ENCODE results near the gene OVCA2. TPM values are rescaled to one million over a fixed set of nuclear protein-coding genes. Genes with fewer than 3 reads are reported as not detected.
"Not testable (repeated sequence)": the region's sequence is repeated elsewhere in the genome, so short reads cannot be mapped to it uniquely, and the experiment has no call there.

The OVCA2 gene
- total and polyA plus RNA-seq, 4 donors = 16.1 to 30.6 (median 23.7) TPM

- Histone ChIP-seq H3K9ac (ENCODE audit: low read depth in 1 of 2, low read length in 2 of 2) (no peak overlapping the region), H3K27me3 (ENCODE audit: control insufficient read depth in 4 of 4, insufficient read depth in 4 of 4, low read length in 3 of 4) (no peaks in the 10 kb centered on the region), H3K36me3 (ENCODE audit: control insufficient read depth in 4 of 4, insufficient read depth in 3 of 4, low read depth in 1 of 4, low read length in 3 of 4) (no peaks in the 10 kb centered on the region), H3K9me3 (ENCODE audit: control insufficient read depth in 4 of 4, low read length in 3 of 4) (no peaks in the 10 kb centered on the region), H3K27ac (ENCODE audit: low read depth in 1 of 2, low read length in 2 of 2) (no peak overlapping the region), H3K4me3 (ENCODE audit: low read depth in 1 of 3, low read length in 3 of 3) (no peak overlapping the region), H3K4me1 (ENCODE audit: control insufficient read depth in 4 of 4, insufficient read depth in 4 of 4, low read length in 3 of 4) (peaks cover 16 to 70% (median 33%) of the 10 kb centered on the region in 4 donors)
- 95% methylated on average over 4 of the region's 4 CpGs for WGBS
- DNase-seq (ENCODE audit: low spot score) = no peak
- no peak for TF ChIP-seq ATF3 (IDR thresholded peaks at IDR 0.05)
- no peak for TF ChIP-seq TAF1 (conservative IDR thresholded peaks at IDR 0.05)
- no peak for TF ChIP-seq SP1 (IDR thresholded peaks at IDR 0.05)
- TF ChIP-seq MAX (IDR thresholded peaks at IDR 0.05) = no peak
- no peak for TF ChIP-seq HNF4G (IDR thresholded peaks at IDR 0.05)
These were observed 29.3 kb upstream of the OVCA2 start for GRCh38 chr17:2012499-2012898.

GRCh38 chr17:2013220-2013993 is 28.4 kb upstream of the OVCA2 start:
- 97% methylated on average over 6 of the region's 6 CpGs for WGBS
- H3K27ac ChIP-seq (ENCODE audit: low read depth in 1 of 2, low read length in 2 of 2) = not testable (repeated sequence)

GRCh38 chr17:2013994-2014317 is 27.9 kb upstream of the OVCA2 start:
- H3K36me3 ChIP-seq (ENCODE audit: control insufficient read depth in 4 of 4, insufficient read depth in 3 of 4, low read depth in 1 of 4, low read length in 3 of 4) = no peaks in the 10 kb centered on the region
- no peak for DNase-seq (ENCODE audit: low spot score)
- peaks cover 12 to 75% (median 38%) of the 10 kb centered on the region in 4 donors for H3K4me1 ChIP-seq (ENCODE audit: control insufficient read depth in 4 of 4, insufficient read depth in 4 of 4, low read length in 3 of 4)
- no peaks in the 10 kb centered on the region for H3K9me3 ChIP-seq (ENCODE audit: control insufficient read depth in 4 of 4, low read length in 3 of 4)
- no peak overlapping the region for H3K4me3 ChIP-seq (ENCODE audit: low read depth in 1 of 3, low read length in 3 of 3)
- TF ChIP-seq YY1 (IDR thresholded peaks at IDR 0.05) = peak; percentile 21
- peak in 1 of 2 donors; percentile 71 for TF ChIP-seq RXRA (IDR thresholded peaks at IDR 0.05)
- TF ChIP-seq HNF4A (conservative IDR thresholded peaks at IDR 0.05) = peak in 1 of 2 donors; percentile 33
- TF ChIP-seq EGR1 (IDR thresholded peaks at IDR 0.05; ENCODE audit: low read depth in 2 of 2) = no peak
- H3K27me3 ChIP-seq (ENCODE audit: control insufficient read depth in 4 of 4, insufficient read depth in 4 of 4, low read length in 3 of 4) = no peaks in the 10 kb centered on the region
- no peak overlapping the region for H3K9ac ChIP-seq (ENCODE audit: low read depth in 1 of 2, low read length in 2 of 2)
- H3K27ac ChIP-seq (ENCODE audit: low read depth in 1 of 2, low read length in 2 of 2) = no peak overlapping the region
- 98% methylated on average over 1 of the region's 1 CpG for WGBS

More at GRCh38 chr17:2013220-2013993, 28.4 kb upstream of the OVCA2 start:
- H3K4me1 ChIP-seq (ENCODE audit: control insufficient read depth in 4 of 4, insufficient read depth in 4 of 4, low read length in 3 of 4) = peaks cover 12 to 72% (median 36%) of the 10 kb centered on the region in 4 donors
- H3K27me3 ChIP-seq (ENCODE audit: control insufficient read depth in 4 of 4, insufficient read depth in 4 of 4, low read length in 3 of 4); DNase-seq (ENCODE audit: low spot score); H3K9me3 ChIP-seq (ENCODE audit: control insufficient read depth in 4 of 4, low read length in 3 of 4); H3K4me3 ChIP-seq (ENCODE audit: low read depth in 1 of 3, low read length in 3 of 3); H3K9ac ChIP-seq (ENCODE audit: low read depth in 1 of 2, low read length in 2 of 2); H3K36me3 ChIP-seq (ENCODE audit: control insufficient read depth in 4 of 4, insufficient read depth in 3 of 4, low read depth in 1 of 4, low read length in 3 of 4): not testable (repeated sequence)

- Histone ChIP-seq H3K27ac (ENCODE audit: low read depth in 1 of 2, low read length in 2 of 2) (no peak overlapping the region), H3K4me1 (ENCODE audit: control insufficient read depth in 4 of 4, insufficient read depth in 4 of 4, low read length in 3 of 4) (peaks cover 12 to 74% (median 38%) of the 10 kb centered on the region in 4 donors), H3K9ac (ENCODE audit: low read depth in 1 of 2, low read length in 2 of 2) (no peak overlapping the region), H3K4me3 (ENCODE audit: low read depth in 1 of 3, low read length in 3 of 3) (no peak overlapping the region), H3K9me3 (ENCODE audit: control insufficient read depth in 4 of 4, low read length in 3 of 4) (no peaks in the 10 kb centered on the region), H3K27me3 (ENCODE audit: control insufficient read depth in 4 of 4, insufficient read depth in 4 of 4, low read length in 3 of 4) (no peaks in the 10 kb centered on the region), H3K36me3 (ENCODE audit: control insufficient read depth in 4 of 4, insufficient read depth in 3 of 4, low read depth in 1 of 4, low read length in 3 of 4) (no peaks in the 10 kb centered on the region)
- 78% methylated on average over 14 of the region's 14 CpGs for WGBS
- no peak for DNase-seq (ENCODE audit: low spot score)
- TF ChIP-seq CTCF (IDR thresholded peaks at IDR 0.05; ENCODE audit: low read depth, low read length, missing input control) = no peak
- no peak for TF ChIP-seq ATF3 (IDR thresholded peaks at IDR 0.05)
- no peak for TF ChIP-seq JUND (IDR thresholded peaks at IDR 0.05)
- no peak for TF ChIP-seq HNF4G (IDR thresholded peaks at IDR 0.05)
- TF ChIP-seq ZBTB33 (IDR thresholded peaks at IDR 0.05) = no peak
- TF ChIP-seq REST (IDR thresholded peaks at IDR 0.05) = no peak
- no peak for TF ChIP-seq FOXA2 (IDR thresholded peaks at IDR 0.05)
- no peak for TF ChIP-seq TAF1 (conservative IDR thresholded peaks at IDR 0.05)
- TF ChIP-seq MAX (IDR thresholded peaks at IDR 0.05) = no peak
These were observed 26.5 kb upstream of the OVCA2 start for GRCh38 chr17:2015314-2015713.

All from liver (tissue), 9 donors.